ENCODE data around the gene PIWIL4. TPM values are rescaled to one million over a fixed set of nuclear protein-coding genes. Genes with fewer than 3 reads are reported as not detected.

The PIWIL4 gene
- polyA plus RNA-seq, 1 donor from 2014 or later, result 1.3 TPM

DNA sequence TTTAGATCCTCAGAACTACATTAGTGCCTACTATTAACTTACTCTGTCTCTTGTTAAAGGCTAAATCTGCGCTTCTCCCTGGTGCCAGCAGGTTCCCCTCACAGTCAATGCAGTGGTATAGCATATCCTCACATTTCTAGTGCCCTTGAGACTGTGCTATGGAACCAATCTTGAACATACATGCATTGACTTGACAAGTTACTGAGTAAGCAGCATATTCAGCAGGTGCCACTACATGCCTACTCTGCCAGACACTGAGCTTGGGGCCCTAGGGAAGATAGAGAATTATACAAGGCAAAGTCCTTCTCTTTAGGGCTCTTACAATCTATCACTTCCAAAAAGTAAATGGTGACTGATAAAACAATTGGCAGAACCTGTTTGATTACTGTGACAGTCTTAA, 20.3 kb upstream of the PIWIL4 start:
- Histone ChIP-seq H3K4me2 (ENCODE audit: low read length) (no peak overlapping the region), H2AFZ (ENCODE audit: low read depth, low read length) (no peak overlapping the region), H3K9me2 (ENCODE audit: insufficient read depth, low read length) (no peaks in the 10 kb centered on the region), H3F3A (ENCODE audit: insufficient read depth, low read length, poor library complexity, severe bottlenecking) (no peaks in the 10 kb centered on the region), H3K27me3 (ENCODE audit: insufficient read depth, low read depth, low read length) (peaks cover 30% of the 10 kb centered on the region), H3K27ac (ENCODE audit: low read length) (no peak overlapping the region), H3K9me3 (ENCODE audit: low read length) (no peaks in the 10 kb centered on the region), H3K79me2 (replicated peaks; ENCODE audit: insufficient read depth, low read length) (no peaks in the 10 kb centered on the region), H3K36me3 (ENCODE audit: insufficient read depth, low read length) (no peaks in the 10 kb centered on the region), H4K20me1 (ENCODE audit: insufficient read depth) (no peaks in the 10 kb centered on the region), H3K4me3 (ENCODE audit: low read length) (peak overlapping the region; percentile 9), H3K9ac (ENCODE audit: low read length) (no peak overlapping the region)
- TF ChIP-seq MXI1 (conservative IDR thresholded peaks at IDR 0.05; ENCODE audit: poor library complexity, severe bottlenecking) (no peak), RAD21 (conservative IDR thresholded peaks at IDR 0.05) (no peak), TAF1 (IDR thresholded peaks at IDR 0.05; ENCODE audit: low read depth) (no peak), SMC3 (conservative IDR thresholded peaks at IDR 0.05; ENCODE audit: poor library complexity) (no peak), POLR2AphosphoS5 (IDR thresholded peaks at IDR 0.05) (no peak), EZH2 (IDR thresholded peaks at IDR 0.05; ENCODE audit: borderline replicate concordance, insufficient read depth, low read length, poor library complexity, severe bottlenecking) (no peak), EP300 (conservative IDR thresholded peaks at IDR 0.05; ENCODE audit: poor library complexity, severe bottlenecking) (no peak)
- TF ChIP-seq, protein P1, sequence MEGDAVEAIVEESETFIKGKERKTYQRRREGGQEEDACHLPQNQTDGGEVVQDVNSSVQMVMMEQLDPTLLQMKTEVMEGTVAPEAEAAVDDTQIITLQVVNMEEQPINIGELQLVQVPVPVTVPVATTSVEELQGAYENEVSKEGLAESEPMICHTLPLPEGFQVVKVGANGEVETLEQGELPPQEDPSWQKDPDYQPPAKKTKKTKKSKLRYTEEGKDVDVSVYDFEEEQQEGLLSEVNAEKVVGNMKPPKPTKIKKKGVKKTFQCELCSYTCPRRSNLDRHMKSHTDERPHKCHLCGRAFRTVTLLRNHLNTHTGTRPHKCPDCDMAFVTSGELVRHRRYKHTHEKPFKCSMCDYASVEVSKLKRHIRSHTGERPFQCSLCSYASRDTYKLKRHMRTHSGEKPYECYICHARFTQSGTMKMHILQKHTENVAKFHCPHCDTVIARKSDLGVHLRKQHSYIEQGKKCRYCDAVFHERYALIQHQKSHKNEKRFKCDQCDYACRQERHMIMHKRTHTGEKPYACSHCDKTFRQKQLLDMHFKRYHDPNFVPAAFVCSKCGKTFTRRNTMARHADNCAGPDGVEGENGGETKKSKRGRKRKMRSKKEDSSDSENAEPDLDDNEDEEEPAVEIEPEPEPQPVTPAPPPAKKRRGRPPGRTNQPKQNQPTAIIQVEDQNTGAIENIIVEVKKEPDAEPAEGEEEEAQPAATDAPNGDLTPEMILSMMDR (IDR thresholded peaks at IDR 0.05; ENCODE audit: poor library complexity, severe bottlenecking), result no peak
- TF ChIP-seq, protein P2, sequence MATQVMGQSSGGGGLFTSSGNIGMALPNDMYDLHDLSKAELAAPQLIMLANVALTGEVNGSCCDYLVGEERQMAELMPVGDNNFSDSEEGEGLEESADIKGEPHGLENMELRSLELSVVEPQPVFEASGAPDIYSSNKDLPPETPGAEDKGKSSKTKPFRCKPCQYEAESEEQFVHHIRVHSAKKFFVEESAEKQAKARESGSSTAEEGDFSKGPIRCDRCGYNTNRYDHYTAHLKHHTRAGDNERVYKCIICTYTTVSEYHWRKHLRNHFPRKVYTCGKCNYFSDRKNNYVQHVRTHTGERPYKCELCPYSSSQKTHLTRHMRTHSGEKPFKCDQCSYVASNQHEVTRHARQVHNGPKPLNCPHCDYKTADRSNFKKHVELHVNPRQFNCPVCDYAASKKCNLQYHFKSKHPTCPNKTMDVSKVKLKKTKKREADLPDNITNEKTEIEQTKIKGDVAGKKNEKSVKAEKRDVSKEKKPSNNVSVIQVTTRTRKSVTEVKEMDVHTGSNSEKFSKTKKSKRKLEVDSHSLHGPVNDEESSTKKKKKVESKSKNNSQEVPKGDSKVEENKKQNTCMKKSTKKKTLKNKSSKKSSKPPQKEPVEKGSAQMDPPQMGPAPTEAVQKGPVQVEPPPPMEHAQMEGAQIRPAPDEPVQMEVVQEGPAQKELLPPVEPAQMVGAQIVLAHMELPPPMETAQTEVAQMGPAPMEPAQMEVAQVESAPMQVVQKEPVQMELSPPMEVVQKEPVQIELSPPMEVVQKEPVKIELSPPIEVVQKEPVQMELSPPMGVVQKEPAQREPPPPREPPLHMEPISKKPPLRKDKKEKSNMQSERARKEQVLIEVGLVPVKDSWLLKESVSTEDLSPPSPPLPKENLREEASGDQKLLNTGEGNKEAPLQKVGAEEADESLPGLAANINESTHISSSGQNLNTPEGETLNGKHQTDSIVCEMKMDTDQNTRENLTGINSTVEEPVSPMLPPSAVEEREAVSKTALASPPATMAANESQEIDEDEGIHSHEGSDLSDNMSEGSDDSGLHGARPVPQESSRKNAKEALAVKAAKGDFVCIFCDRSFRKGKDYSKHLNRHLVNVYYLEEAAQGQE (IDR thresholded peaks at IDR 0.05; ENCODE audit: borderline replicate concordance), result no peak

DNA sequence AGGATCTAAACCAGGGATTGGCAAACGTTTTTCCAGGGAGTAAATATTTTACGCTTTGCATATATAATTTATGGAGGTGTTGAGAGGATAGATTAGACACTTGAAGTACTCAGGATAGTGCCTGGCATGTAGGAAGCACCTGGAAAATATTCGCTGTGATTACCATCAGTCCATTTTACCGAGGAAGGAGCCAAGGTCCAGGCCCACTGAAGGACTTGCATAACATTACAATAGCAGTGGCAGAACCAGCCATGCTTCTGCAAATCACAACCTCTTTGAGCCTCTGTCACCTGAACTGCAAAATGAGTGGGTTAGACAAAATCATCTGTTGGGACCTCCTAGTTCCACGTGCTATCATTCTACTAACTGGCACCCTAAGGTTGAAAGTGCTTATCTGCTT, 18.0 kb upstream of the PIWIL4 start:
- no peak for TF ChIP-seq MXI1 (conservative IDR thresholded peaks at IDR 0.05; ENCODE audit: poor library complexity, severe bottlenecking)
- H3K9ac ChIP-seq (ENCODE audit: low read length), result no peak overlapping the region
- H3K27ac ChIP-seq (ENCODE audit: low read length), result no peak overlapping the region
- H3K27me3 ChIP-seq (ENCODE audit: insufficient read depth, low read depth, low read length), result peaks cover 17% of the 10 kb centered on the region
- H3K9me3 ChIP-seq (ENCODE audit: low read length), result no peaks in the 10 kb centered on the region
- H3F3A ChIP-seq (ENCODE audit: insufficient read depth, low read length, poor library complexity, severe bottlenecking), result no peaks in the 10 kb centered on the region
- no peak overlapping the region for H3K4me2 ChIP-seq (ENCODE audit: low read length)
- no peaks in the 10 kb centered on the region for H3K9me2 ChIP-seq (ENCODE audit: insufficient read depth, low read length)
- H3K79me2 ChIP-seq (replicated peaks; ENCODE audit: insufficient read depth, low read length), result no peaks in the 10 kb centered on the region
- no peak overlapping the region for H3K4me3 ChIP-seq (ENCODE audit: low read length)
- no peak overlapping the region for H2AFZ ChIP-seq (ENCODE audit: low read depth, low read length)
- no peaks in the 10 kb centered on the region for H3K36me3 ChIP-seq (ENCODE audit: insufficient read depth, low read length)
- no peaks in the 10 kb centered on the region for H4K20me1 ChIP-seq (ENCODE audit: insufficient read depth)

DNA sequence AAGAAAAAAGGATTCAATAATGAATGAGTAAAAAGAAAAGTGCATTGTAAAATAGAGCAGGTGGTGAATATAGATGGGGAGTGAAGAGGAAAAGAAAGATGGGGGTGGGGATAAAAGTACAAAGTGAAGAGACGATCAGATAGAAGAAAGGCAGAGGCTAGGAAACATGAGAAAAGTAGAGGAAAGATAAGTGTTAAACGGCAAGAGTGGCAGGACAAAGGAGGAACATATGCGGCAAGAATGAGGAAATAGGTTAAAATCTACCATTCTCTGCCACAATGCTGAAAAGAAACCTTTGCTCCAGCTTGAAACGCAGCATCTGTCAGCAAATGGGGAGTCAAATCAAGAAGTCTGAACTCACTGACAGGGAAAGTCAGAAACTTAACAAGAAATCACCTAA, 16.7 kb upstream of the PIWIL4 start:
- Histone ChIP-seq H3K27ac (ENCODE audit: low read length) (no peak overlapping the region), H3K9me3 (ENCODE audit: low read length) (no peaks in the 10 kb centered on the region), H3K9me2 (ENCODE audit: insufficient read depth, low read length) (no peaks in the 10 kb centered on the region), H3K79me2 (replicated peaks; ENCODE audit: insufficient read depth, low read length) (no peaks in the 10 kb centered on the region), H3K9ac (ENCODE audit: low read length) (no peak overlapping the region), H2AFZ (ENCODE audit: low read depth, low read length) (no peak overlapping the region), H3K4me3 (ENCODE audit: low read length) (no peak overlapping the region), H3K36me3 (ENCODE audit: insufficient read depth, low read length) (no peaks in the 10 kb centered on the region), H4K20me1 (ENCODE audit: insufficient read depth) (no peaks in the 10 kb centered on the region), H3K27me3 (ENCODE audit: insufficient read depth, low read depth, low read length) (peaks cover 4% of the 10 kb centered on the region), H3K4me2 (ENCODE audit: low read length) (no peak overlapping the region), H3F3A (ENCODE audit: insufficient read depth, low read length, poor library complexity, severe bottlenecking) (no peaks in the 10 kb centered on the region)
- TF ChIP-seq, protein P2 (IDR thresholded peaks at IDR 0.05; ENCODE audit: borderline replicate concordance), result no peak
- no peak for TF ChIP-seq MXI1 (conservative IDR thresholded peaks at IDR 0.05; ENCODE audit: poor library complexity, severe bottlenecking)
- TF ChIP-seq, protein P1 (IDR thresholded peaks at IDR 0.05; ENCODE audit: poor library complexity, severe bottlenecking), result no peak
- no peak for TF ChIP-seq EZH2 (IDR thresholded peaks at IDR 0.05; ENCODE audit: borderline replicate concordance, insufficient read depth, low read length, poor library complexity, severe bottlenecking)
- no peak for TF ChIP-seq EP300 (conservative IDR thresholded peaks at IDR 0.05; ENCODE audit: poor library complexity, severe bottlenecking)
- TF ChIP-seq TAF1 (IDR thresholded peaks at IDR 0.05; ENCODE audit: low read depth), result no peak
